ENCODE results near the gene LASP1.

GRCh38 chr17:38871247-38872015, 1.6 kb downstream of the LASP1 start:
- TF ChIP-seq POLR2A (IDR thresholded peaks at IDR 0.05) (peak in 1 of 2 donors; percentile 13), CTCF (IDR thresholded peaks at IDR 0.05 in 4 of 5, conservative IDR thresholded peaks at IDR 0.05 in 1 of 5) (no peak)
